Vagina (tissue), 2 donors: Measurements from ENCODE around the gene SEMA6A. TPM values are rescaled to one million over a fixed set of nuclear protein-coding genes. Genes with fewer than 3 reads are reported as not detected.

Experiments
- DNase-seq, 2 donors: peaks; one replicate each; pipeline ENCODE4 v3.0.0-alpha.2; 2017; ENCODE audit errors: extremely low spot score in 2 of 2
- H3K27ac ChIP-seq: fragments of 200-600 bp; sonication (generic); one replicate; pipeline ENCODE4 v1.5.1; 2019
- H3K27me3 ChIP-seq: fragments of 200-600 bp; sonication (generic); one replicate; pipeline ENCODE4 v1.5.1; 2019
- H3K36me3 ChIP-seq, 2 donors: fragments of 200-600 bp; sonication (generic); one replicate each; pipeline ENCODE4 v1.5.1; 2017 to 2019
- H3K4me1 ChIP-seq: fragments of 200-600 bp; sonication (generic); one replicate; pipeline ENCODE4 v1.5.1; 2019
- H3K4me3 ChIP-seq, 2 donors: fragments of 200-600 bp; sonication (generic); 1 replicate in 1 of 2; 2 replicates in 1 of 2; pipeline ENCODE4 v1.5.1; 2016 to 2019
- H3K9me3 ChIP-seq: fragments of 200-600 bp; sonication (generic); one replicate; pipeline ENCODE4 v1.5.1; 2019
- CTCF ChIP-seq, 3 experiments: fragments of 450-650 bp in 2 of 3; fragments of 200-600 bp in 1 of 3; sonication (generic) in 1 of 3; IDR thresholded peaks; one replicate each; pipeline ENCODE4 v1.5.1; 2017 to 2019; ENCODE audit warnings: antibody characterized with exemption in 3 of 3, mild to moderate bottlenecking in 2 of 3, moderate library complexity in 2 of 3
- POLR2A ChIP-seq, 2 donors: fragments of 450-650 bp; IDR thresholded peaks; one replicate each; pipeline ENCODE4 v1.6.1; 2017; ENCODE audit warnings: antibody characterized with exemption in 2 of 2, mild to moderate bottlenecking in 2 of 2, moderate library complexity in 2 of 2
- POLR2AphosphoS5 ChIP-seq, 2 donors: sonication (generic); formaldehyde crosslinking; IDR thresholded peaks; one replicate each; pipeline ENCODE4 v1.9.0; 2017; ENCODE audit warnings: antibody characterized with exemption in 2 of 2, mild to moderate bottlenecking in 2 of 2, low read depth in 1 of 2; ENCODE audit not compliant: insufficient read depth in 1 of 2
- intact Hi-C: fragments of 100-400 bp; cut with DNase I; formaldehyde crosslinking; loops from one replicate; pipeline ENCODE4 v1.15.1; 2023
- total RNA-seq: library from RNA; depleted of rRNA; stranded (reverse); fragments of >200 nt; gene quantifications from one replicate; pipeline ENCODE4 v1.2.3, GENCODE V29; 2016

Gene SEMA6A
- total RNA-seq, 1 donor from 2014 or later = 28.7 TPM

GRCh38 chr5:116452774-116453368 lies 121.8 kb downstream of the SEMA6A start:
- H3K27ac ChIP-seq = no peak overlapping the region
- DNase-seq = no peak
- no peak for TF ChIP-seq POLR2AphosphoS5 (IDR thresholded peaks at IDR 0.05; ENCODE audit: insufficient read depth in 1 of 2, low read depth in 1 of 2)
- no peak for TF ChIP-seq POLR2A (IDR thresholded peaks at IDR 0.05)
- no peak for TF ChIP-seq CTCF (IDR thresholded peaks at IDR 0.05)
- no peaks in the 10 kb centered on the region for H3K27me3 ChIP-seq
- no peak overlapping the region for H3K4me3 ChIP-seq
- no peaks in the 10 kb centered on the region for H3K9me3 ChIP-seq
- H3K4me1 ChIP-seq = peaks cover 6% of the 10 kb centered on the region
- intact Hi-C loops = no loop called here
- peaks cover 0 to 4% of the 10 kb centered on the region in 2 donors for H3K36me3 ChIP-seq

GRCh38 chr5:116451905-116452450 lies 122.6 kb downstream of the SEMA6A start:
- no peak for DNase-seq
- Histone ChIP-seq H3K4me1 (peaks cover 6% of the 10 kb centered on the region), H3K9me3 (no peaks in the 10 kb centered on the region), H3K4me3 (no peak overlapping the region), H3K27me3 (no peaks in the 10 kb centered on the region), H3K27ac (no peak overlapping the region), H3K36me3 (peaks cover 0 to 13% of the 10 kb centered on the region in 2 donors)
- intact Hi-C loops = no loop called here
- TF ChIP-seq POLR2AphosphoS5 (IDR thresholded peaks at IDR 0.05; ENCODE audit: insufficient read depth in 1 of 2, low read depth in 1 of 2) = no peak
- no peak for TF ChIP-seq POLR2A (IDR thresholded peaks at IDR 0.05)
- no peak for TF ChIP-seq CTCF (IDR thresholded peaks at IDR 0.05)

- peaks cover 6% of the 10 kb centered on the region for H3K4me1 ChIP-seq
- no peak overlapping the region for H3K4me3 ChIP-seq
- no peak for DNase-seq
- intact Hi-C loops = no loop called here
- H3K36me3 ChIP-seq = peaks cover 0 to 20% of the 10 kb centered on the region in 2 donors
- H3K27ac ChIP-seq = no peak overlapping the region
- H3K27me3 ChIP-seq = no peaks in the 10 kb centered on the region
- no peak for TF ChIP-seq POLR2A (IDR thresholded peaks at IDR 0.05)
- TF ChIP-seq CTCF (IDR thresholded peaks at IDR 0.05) = no peak
- TF ChIP-seq POLR2AphosphoS5 (IDR thresholded peaks at IDR 0.05; ENCODE audit: insufficient read depth in 1 of 2, low read depth in 1 of 2) = no peak
- no peaks in the 10 kb centered on the region for H3K9me3 ChIP-seq
Measured at GRCh38 chr5:116451066-116451465, 123.6 kb downstream of the SEMA6A start.

GRCh38 chr5:116449458-116449857 lies 125.2 kb downstream of the SEMA6A start:
- TF ChIP-seq CTCF (IDR thresholded peaks at IDR 0.05) (no peak), POLR2A (IDR thresholded peaks at IDR 0.05) (no peak), POLR2AphosphoS5 (IDR thresholded peaks at IDR 0.05; ENCODE audit: insufficient read depth in 1 of 2, low read depth in 1 of 2) (no peak)
- no peaks in the 10 kb centered on the region for H3K9me3 ChIP-seq
- no peaks in the 10 kb centered on the region for H3K27me3 ChIP-seq
- peaks cover 6% of the 10 kb centered on the region for H3K4me1 ChIP-seq
- no peak for DNase-seq
- H3K27ac ChIP-seq = no peak overlapping the region
- peaks cover 0 to 23% of the 10 kb centered on the region in 2 donors for H3K36me3 ChIP-seq
- H3K4me3 ChIP-seq = no peak overlapping the region
- intact Hi-C loops = no loop called here

- H3K9me3 ChIP-seq = no peaks in the 10 kb centered on the region
- H3K27ac ChIP-seq = no peak overlapping the region
- intact Hi-C loops = no loop called here
- no peaks in the 10 kb centered on the region for H3K27me3 ChIP-seq
- no peak for DNase-seq
- TF ChIP-seq POLR2A (IDR thresholded peaks at IDR 0.05) (no peak), POLR2AphosphoS5 (IDR thresholded peaks at IDR 0.05; ENCODE audit: insufficient read depth in 1 of 2, low read depth in 1 of 2) (no peak), CTCF (IDR thresholded peaks at IDR 0.05) (no peak)
- peaks cover 0 to 23% of the 10 kb centered on the region in 2 donors for H3K36me3 ChIP-seq
- no peak overlapping the region for H3K4me3 ChIP-seq
- peaks cover 1% of the 10 kb centered on the region for H3K4me1 ChIP-seq
Measured at GRCh38 chr5:116448870-116449427, 125.7 kb downstream of the SEMA6A start.
